ENCODE data around the gene AOPEP.

Gene AOPEP

GRCh38 chr9:94808926-94809700 lies 82.6 kb downstream of the AOPEP start:
- H3K27ac ChIP-seq (ENCODE audit: insufficient read depth in 1 of 2, low read depth in 1 of 2, low read length in 2 of 2, poor library complexity in 1 of 2, severe bottlenecking in 2 of 2), result no peak overlapping the region
- CTCF ChIA-PET, result interaction anchor here (1.3 to 1.4 kb wide), 2 partner anchors 52 to 108 kb away, joined by 4 to 6 read pairs; no protein-coding TSS in a partner anchor
- WGBS (ENCODE audit: insufficient coverage), result 97% methylated on average over 5 of the region's 6 CpGs

GRCh38 chr9:94809778-94810177 lies 83.3 kb downstream of the AOPEP start:
- ChIA-PET CTCF (no interaction called here), POLR2A (no interaction called here)
- no peak overlapping the region for H3K4me3 ChIP-seq (ENCODE audit: control insufficient read depth in 1 of 7, extremely low read depth in 1 of 7, insufficient read depth in 4 of 7, low read depth in 2 of 7, low read length in 6 of 7)
- H3K36me3 ChIP-seq (ENCODE audit: control insufficient read depth in 4 of 4, insufficient read depth in 4 of 4, low read length in 3 of 4), result peaks cover 0 to 6% (median 2%) of the 10 kb centered on the region in 4 experiments
- peaks cover 11 to 24% (median 15%) of the 10 kb centered on the region in 4 experiments for H3K4me1 ChIP-seq (ENCODE audit: control extremely low read depth in 1 of 4, control insufficient read depth in 4 of 4, insufficient read depth in 4 of 4, low read length in 3 of 4)
- no peaks in the 10 kb centered on the region for H3K27me3 ChIP-seq (replicated peaks in 2 of 5; ENCODE audit: control insufficient read depth in 4 of 5, insufficient read depth in 5 of 5, low read length in 4 of 5)
- 99% methylated on average over 6 of the region's 6 CpGs for WGBS (ENCODE audit: insufficient coverage)
- no peak for DNase-seq
- H3K9me3 ChIP-seq (ENCODE audit: control extremely low read depth in 1 of 5, control insufficient read depth in 4 of 5, insufficient read depth in 2 of 5, low read depth in 1 of 5, low read length in 4 of 5), result no peaks in the 10 kb centered on the region
- no peak overlapping the region for H3K27ac ChIP-seq (ENCODE audit: insufficient read depth in 1 of 2, low read depth in 1 of 2, low read length in 2 of 2, poor library complexity in 1 of 2, severe bottlenecking in 2 of 2)

More at GRCh38 chr9:94808926-94809700, 82.6 kb downstream of the AOPEP start:
- peaks cover 0 to 6% (median 2%) of the 10 kb centered on the region in 4 experiments for H3K36me3 ChIP-seq (ENCODE audit: control insufficient read depth in 4 of 4, insufficient read depth in 4 of 4, low read length in 3 of 4)
- no peak overlapping the region for H3K4me3 ChIP-seq (ENCODE audit: control insufficient read depth in 1 of 7, extremely low read depth in 1 of 7, insufficient read depth in 4 of 7, low read depth in 2 of 7, low read length in 6 of 7)
- H3K4me1 ChIP-seq (ENCODE audit: control extremely low read depth in 1 of 4, control insufficient read depth in 4 of 4, insufficient read depth in 4 of 4, low read length in 3 of 4), result peaks cover 15 to 30% (median 17%) of the 10 kb centered on the region in 4 experiments
- no peaks in the 10 kb centered on the region for H3K9me3 ChIP-seq (ENCODE audit: control extremely low read depth in 1 of 5, control insufficient read depth in 4 of 5, insufficient read depth in 2 of 5, low read depth in 1 of 5, low read length in 4 of 5)
- no peak for DNase-seq
- POLR2A ChIA-PET, result no interaction called here
- H3K27me3 ChIP-seq (replicated peaks in 2 of 5; ENCODE audit: control insufficient read depth in 4 of 5, insufficient read depth in 5 of 5, low read length in 4 of 5), result no peaks in the 10 kb centered on the region

- H3K4me1 ChIP-seq (ENCODE audit: control extremely low read depth in 1 of 4, control insufficient read depth in 4 of 4, insufficient read depth in 4 of 4, low read length in 3 of 4), result peaks cover 0 to 11% (median 5%) of the 10 kb centered on the region in 4 experiments
- no peak overlapping the region for H3K27ac ChIP-seq (ENCODE audit: insufficient read depth in 1 of 2, low read depth in 1 of 2, low read length in 2 of 2, poor library complexity in 1 of 2, severe bottlenecking in 2 of 2)
- WGBS (ENCODE audit: insufficient coverage), result 100% methylated on average over 1 of the region's 2 CpGs
- no peaks in the 10 kb centered on the region for H3K27me3 ChIP-seq (replicated peaks in 2 of 5; ENCODE audit: control insufficient read depth in 4 of 5, insufficient read depth in 5 of 5, low read length in 4 of 5)
- H3K36me3 ChIP-seq (ENCODE audit: control insufficient read depth in 4 of 4, insufficient read depth in 4 of 4, low read length in 3 of 4), result peaks cover 2 to 6% (median 3%) of the 10 kb centered on the region in 4 experiments
- DNase-seq, result no peak
- ChIA-PET POLR2A (interaction anchor here (0.6 kb wide), 1 partner anchor 688 kb away, joined by 3 read pairs; no protein-coding TSS in a partner anchor), CTCF (interaction anchor here (1.4 to 1.5 kb wide), 2 partner anchors 11 to 107 kb away, joined by 3 read pairs; no protein-coding TSS in a partner anchor)
- H3K9me3 ChIP-seq (ENCODE audit: control extremely low read depth in 1 of 5, control insufficient read depth in 4 of 5, insufficient read depth in 2 of 5, low read depth in 1 of 5, low read length in 4 of 5), result peaks cover 0 to 3% (median 0%) of the 10 kb centered on the region in 5 experiments
- no peak overlapping the region for H3K4me3 ChIP-seq (ENCODE audit: control insufficient read depth in 1 of 7, extremely low read depth in 1 of 7, insufficient read depth in 4 of 7, low read depth in 2 of 7, low read length in 6 of 7)
Observed at GRCh38 chr9:94811074-94811473, 84.6 kb downstream of the AOPEP start.

- no peaks in the 10 kb centered on the region for H3K27me3 ChIP-seq (replicated peaks in 2 of 5; ENCODE audit: control insufficient read depth in 4 of 5, insufficient read depth in 5 of 5, low read length in 4 of 5)
- H3K4me1 ChIP-seq (ENCODE audit: control extremely low read depth in 1 of 4, control insufficient read depth in 4 of 4, insufficient read depth in 4 of 4, low read length in 3 of 4), result no peaks in the 10 kb centered on the region
- peaks cover 0 to 3% (median 0%) of the 10 kb centered on the region in 5 experiments for H3K9me3 ChIP-seq (ENCODE audit: control extremely low read depth in 1 of 5, control insufficient read depth in 4 of 5, insufficient read depth in 2 of 5, low read depth in 1 of 5, low read length in 4 of 5)
- POLR2A ChIA-PET, result no interaction called here
- CTCF ChIA-PET, result interaction anchor here (0.8 to 1.4 kb wide), 2 partner anchors 105 to 106 kb away, joined by 3 read pairs; no protein-coding TSS in a partner anchor
- no peak overlapping the region for H3K4me3 ChIP-seq (ENCODE audit: control insufficient read depth in 1 of 7, extremely low read depth in 1 of 7, insufficient read depth in 4 of 7, low read depth in 2 of 7, low read length in 6 of 7)
- WGBS (ENCODE audit: insufficient coverage), result 95% methylated on average over 2 of the region's 2 CpGs
- H3K27ac ChIP-seq (ENCODE audit: insufficient read depth in 1 of 2, low read depth in 1 of 2, low read length in 2 of 2, poor library complexity in 1 of 2, severe bottlenecking in 2 of 2), result no peak overlapping the region
- no peak for DNase-seq
- H3K36me3 ChIP-seq (ENCODE audit: control insufficient read depth in 4 of 4, insufficient read depth in 4 of 4, low read length in 3 of 4), result peaks cover 3 to 6% (median 5%) of the 10 kb centered on the region in 4 experiments
Observed at GRCh38 chr9:94812343-94812742, 85.8 kb downstream of the AOPEP start.

GRCh38 chr9:94813379-94813778 lies 86.9 kb downstream of the AOPEP start:
- ChIA-PET CTCF (interaction anchor here (0.8 kb wide), 2 partner anchors 104 to 131 kb away, joined by 3 read pairs; no protein-coding TSS in a partner anchor), POLR2A (no interaction called here)
- no peak overlapping the region for H3K4me3 ChIP-seq (ENCODE audit: control insufficient read depth in 1 of 7, extremely low read depth in 1 of 7, insufficient read depth in 4 of 7, low read depth in 2 of 7, low read length in 6 of 7)
- H3K27me3 ChIP-seq (replicated peaks in 2 of 5; ENCODE audit: control insufficient read depth in 4 of 5, insufficient read depth in 5 of 5, low read length in 4 of 5), result no peaks in the 10 kb centered on the region
- DNase-seq, result no peak
- no peak overlapping the region for H3K27ac ChIP-seq (ENCODE audit: insufficient read depth in 1 of 2, low read depth in 1 of 2, low read length in 2 of 2, poor library complexity in 1 of 2, severe bottlenecking in 2 of 2)
- 100% methylated on average over 1 of the region's 1 CpG for WGBS (ENCODE audit: insufficient coverage)
- peaks cover 0 to 3% (median 0%) of the 10 kb centered on the region in 5 experiments for H3K9me3 ChIP-seq (ENCODE audit: control extremely low read depth in 1 of 5, control insufficient read depth in 4 of 5, insufficient read depth in 2 of 5, low read depth in 1 of 5, low read length in 4 of 5)
- H3K36me3 ChIP-seq (ENCODE audit: control insufficient read depth in 4 of 4, insufficient read depth in 4 of 4, low read length in 3 of 4), result peaks cover 2 to 7% (median 6%) of the 10 kb centered on the region in 4 experiments
- no peaks in the 10 kb centered on the region for H3K4me1 ChIP-seq (ENCODE audit: control extremely low read depth in 1 of 4, control insufficient read depth in 4 of 4, insufficient read depth in 4 of 4, low read length in 3 of 4)

- peaks cover 0 to 3% (median 0%) of the 10 kb centered on the region in 5 experiments for H3K9me3 ChIP-seq (ENCODE audit: control extremely low read depth in 1 of 5, control insufficient read depth in 4 of 5, insufficient read depth in 2 of 5, low read depth in 1 of 5, low read length in 4 of 5)
- H3K27ac ChIP-seq (ENCODE audit: insufficient read depth in 1 of 2, low read depth in 1 of 2, low read length in 2 of 2, poor library complexity in 1 of 2, severe bottlenecking in 2 of 2), result no peak overlapping the region
- H3K27me3 ChIP-seq (replicated peaks in 2 of 5; ENCODE audit: control insufficient read depth in 4 of 5, insufficient read depth in 5 of 5, low read length in 4 of 5), result no peaks in the 10 kb centered on the region
- POLR2A ChIA-PET, result no interaction called here
- CTCF ChIA-PET, result no interaction called here
- peaks cover 2 to 10% (median 5%) of the 10 kb centered on the region in 4 experiments for H3K36me3 ChIP-seq (ENCODE audit: control insufficient read depth in 4 of 4, insufficient read depth in 4 of 4, low read length in 3 of 4)
- H3K4me1 ChIP-seq (ENCODE audit: control extremely low read depth in 1 of 4, control insufficient read depth in 4 of 4, insufficient read depth in 4 of 4, low read length in 3 of 4), result peaks cover 0 to 6% (median 2%) of the 10 kb centered on the region in 4 experiments
- H3K4me3 ChIP-seq (ENCODE audit: control insufficient read depth in 1 of 7, extremely low read depth in 1 of 7, insufficient read depth in 4 of 7, low read depth in 2 of 7, low read length in 6 of 7), result no peak overlapping the region
- DNase-seq, result no peak
- 86% methylated on average over 7 of the region's 7 CpGs for WGBS (ENCODE audit: insufficient coverage)
Observed at GRCh38 chr9:94817291-94818177, 91.0 kb downstream of the AOPEP start.
